ENCODE measurements around the gene CYREN. TPM values are rescaled to one million over a fixed set of nuclear protein-coding genes. Genes with fewer than 3 reads are reported as not detected.

Gene CYREN
- total RNA-seq, 2 experiments from 2014 or later: 32.6 to 40.5 TPM

- peak overlapping the region; percentile 70 for H3K27ac Mint-ChIP-seq
- peaks cover 46% of the 10 kb centered on the region for H3K4me1 Mint-ChIP-seq
- peaks cover 8% of the 10 kb centered on the region for H3K9me3 Mint-ChIP-seq (ENCODE audit: low read depth)
- no peaks in the 10 kb centered on the region for H3K27me3 Mint-ChIP-seq
- DNase-seq (no peak), ATAC-seq (no peak)
- POLR2A ChIA-PET: no interaction called here
- intact Hi-C loops (cut with DNase I, micrococcal nuclease): no loop called here
- CTCF ChIA-PET: interaction anchor here (0.7 to 2.1 kb wide), 2 partner anchors 45 to 427 kb away, joined by 3 to 6 read pairs; partner anchors contain the start of gene WDR91
- peaks cover 73% of the 10 kb centered on the region for H3K36me3 Mint-ChIP-seq (ENCODE audit: low read depth)
- no peak overlapping the region for H3K4me3 Mint-ChIP-seq
Measured at GRCh38 chr7:135166338-135166990, 4.0 kb downstream of the CYREN start.

GRCh38 chr7:135165862-135166261, 4.6 kb downstream of the CYREN start:
- intact Hi-C loops (cut with DNase I, micrococcal nuclease): no loop called here
- H3K4me1 Mint-ChIP-seq: peaks cover 47% of the 10 kb centered on the region

GRCh38 chr7:135164357-135165061, 6.0 kb downstream of the CYREN start:
- ATAC-seq (no peak), DNase-seq (no peak)
- Mint-ChIP-seq H3K36me3 (ENCODE audit: low read depth) (peaks cover 84% of the 10 kb centered on the region), H3K9me3 (ENCODE audit: low read depth) (peaks cover 8% of the 10 kb centered on the region), H3K27ac (peak overlapping the region; percentile 37), H3K4me1 (peaks cover 53% of the 10 kb centered on the region), H3K4me3 (no peak overlapping the region), H3K27me3 (no peaks in the 10 kb centered on the region)
- intact Hi-C loops (cut with DNase I, micrococcal nuclease): no loop called here
- ChIA-PET CTCF (interaction anchor here (0.5 to 2.1 kb wide), 5 partner anchors 12 to 101 kb away, joined by 3 to 6 read pairs (median 3); partner anchors contain the start of gene WDR91), POLR2A (interaction anchor here (0.6 to 0.9 kb wide), 2 partner anchors 14 to 825 kb away, joined by 4 to 5 read pairs; no protein-coding TSS in a partner anchor)

More at GRCh38 chr7:135165862-135166261, 4.6 kb downstream of the CYREN start:
- Mint-ChIP-seq H3K27ac (peak overlapping the region; percentile 6), H3K9me3 (ENCODE audit: low read depth) (peaks cover 8% of the 10 kb centered on the region), H3K27me3 (no peaks in the 10 kb centered on the region), H3K4me3 (no peak overlapping the region), H3K36me3 (ENCODE audit: low read depth) (peaks cover 79% of the 10 kb centered on the region)
- ChIA-PET POLR2A (no interaction called here), CTCF (interaction anchor here (2.1 kb wide), 1 partner anchor 45 kb away, joined by 6 read pairs; the partner anchor contains the start of gene WDR91)
- DNase-seq: no peak
- ATAC-seq: no peak

GRCh38 chr7:135162382-135163001, 8.0 kb downstream of the CYREN start:
- Mint-ChIP-seq H3K4me3 (no peak overlapping the region), H3K36me3 (ENCODE audit: low read depth) (peaks cover 77% of the 10 kb centered on the region), H3K27ac (no peak overlapping the region), H3K27me3 (no peaks in the 10 kb centered on the region), H3K9me3 (ENCODE audit: low read depth) (peaks cover 10% of the 10 kb centered on the region), H3K4me1 (peaks cover 43% of the 10 kb centered on the region)
- ATAC-seq (no peak), DNase-seq (no peak)
- intact Hi-C loops (cut with DNase I, micrococcal nuclease): no loop called here
- ChIA-PET CTCF (no interaction called here), POLR2A (no interaction called here)

- no peak for DNase-seq
- peak overlapping the region; percentile 81 for H3K27ac Mint-ChIP-seq
- ATAC-seq: no peak
- intact Hi-C loops (cut with DNase I, micrococcal nuclease): no loop called here
- CTCF ChIA-PET: interaction anchor here (1.4 to 1.8 kb wide), 2 partner anchors 7 to 11 kb away, joined by 4 to 8 read pairs; no protein-coding TSS in a partner anchor
- POLR2A ChIA-PET: no interaction called here
- peaks cover 77% of the 10 kb centered on the region for H3K36me3 Mint-ChIP-seq (ENCODE audit: low read depth)
- peaks cover 38% of the 10 kb centered on the region for H3K4me1 Mint-ChIP-seq
- H3K27me3 Mint-ChIP-seq: no peaks in the 10 kb centered on the region
- H3K9me3 Mint-ChIP-seq (ENCODE audit: low read depth): peaks cover 15% of the 10 kb centered on the region
- H3K4me3 Mint-ChIP-seq: no peak overlapping the region
Measured at GRCh38 chr7:135161669-135162068, 8.8 kb downstream of the CYREN start.

GRCh38 chr7:135160858-135161653, 9.5 kb downstream of the CYREN start:
- peaks cover 77% of the 10 kb centered on the region for H3K36me3 Mint-ChIP-seq (ENCODE audit: low read depth)
- no peak overlapping the region for H3K4me3 Mint-ChIP-seq
- CTCF ChIA-PET: interaction anchor here (0.6 to 1.8 kb wide), 4 partner anchors 8 to 475 kb away, joined by 3 to 8 read pairs (median 4); no protein-coding TSS in a partner anchor
- peak overlapping the region; percentile 81 for H3K27ac Mint-ChIP-seq
- no peak for DNase-seq
- intact Hi-C loops (cut with DNase I, micrococcal nuclease): no loop called here
- POLR2A ChIA-PET: no interaction called here
- H3K4me1 Mint-ChIP-seq: peaks cover 32% of the 10 kb centered on the region
- no peak for ATAC-seq
- H3K9me3 Mint-ChIP-seq (ENCODE audit: low read depth): peaks cover 21% of the 10 kb centered on the region
- no peaks in the 10 kb centered on the region for H3K27me3 Mint-ChIP-seq

- peaks cover 28% of the 10 kb centered on the region for H3K9me3 Mint-ChIP-seq (ENCODE audit: low read depth)
- CTCF ChIA-PET: interaction anchor here (0.6 to 1.8 kb wide), 6 partner anchors 9 to 474 kb away, joined by 3 to 8 read pairs (median 4); partner anchors contain the start of gene TMEM140
- intact Hi-C loops (cut with DNase I, micrococcal nuclease): no loop called here
Measured at GRCh38 chr7:135160098-135160857, 10.2 kb downstream of the CYREN start.

GRCh38 chr7:135159359-135160085, 11.0 kb downstream of the CYREN start:
- intact Hi-C loops (cut with DNase I, micrococcal nuclease): no loop called here
- Mint-ChIP-seq H3K4me3 (no peak overlapping the region), H3K4me1 (peaks cover 35% of the 10 kb centered on the region), H3K36me3 (ENCODE audit: low read depth) (peaks cover 76% of the 10 kb centered on the region), H3K27me3 (no peaks in the 10 kb centered on the region), H3K27ac (peak overlapping the region; percentile 81), H3K9me3 (ENCODE audit: low read depth) (peaks cover 35% of the 10 kb centered on the region)
- ATAC-seq (peak; percentile 52), DNase-seq (no peak)
- POLR2A ChIA-PET: no interaction called here
- CTCF ChIA-PET: interaction anchor here (1.3 to 1.8 kb wide), 4 partner anchors 10 to 30 kb away, joined by 3 to 8 read pairs (median 4); partner anchors contain the start of gene TMEM140

More at GRCh38 chr7:135160098-135160857, 10.2 kb downstream of the CYREN start:
- Mint-ChIP-seq H3K36me3 (ENCODE audit: low read depth) (peaks cover 73% of the 10 kb centered on the region), H3K27me3 (no peaks in the 10 kb centered on the region), H3K4me3 (no peak overlapping the region), H3K27ac (peak overlapping the region; percentile 81), H3K4me1 (peaks cover 32% of the 10 kb centered on the region)
- peak; percentile 49 for ATAC-seq
- DNase-seq: no peak
- POLR2A ChIA-PET: no interaction called here

- Mint-ChIP-seq H3K27me3 (no peaks in the 10 kb centered on the region), H3K27ac (peak overlapping the region; percentile 81), H3K4me1 (peaks cover 42% of the 10 kb centered on the region), H3K9me3 (ENCODE audit: low read depth) (peaks cover 40% of the 10 kb centered on the region), H3K36me3 (ENCODE audit: low read depth) (peaks cover 77% of the 10 kb centered on the region), H3K4me3 (no peak overlapping the region)
- POLR2A ChIA-PET: interaction anchor here (1.2 kb wide), 1 partner anchor 11 kb away, joined by 4 read pairs; the partner anchor contains the start of gene TMEM140
- CTCF ChIA-PET: interaction anchor here (1.3 to 1.5 kb wide), 2 partner anchors 10 to 12 kb away, joined by 4 read pairs; no protein-coding TSS in a partner anchor
- intact Hi-C loops (cut with DNase I, micrococcal nuclease): no loop called here
- DNase-seq (no peak), ATAC-seq (no peak)
Measured at GRCh38 chr7:135158874-135159273, 11.6 kb downstream of the CYREN start.

Data from activated CD4-positive, alpha-beta T cell treated with anti-CD3 and anti-CD28 coated beads for 36 hours (primary cell).